OCI-LY3 (cell line): ENCODE results near the gene C2orf42.

Source experiments
- H2AFZ ChIP-seq: fragments of 200-600, 300-600 bp; shearing (Covaris generic); 2 replicates; pipeline ENCODE4 v1.6.0; 2014; ENCODE audit warnings: antibody characterized with exemption, low read depth, low read length
- H3K27ac ChIP-seq: fragments of 200-600, 300-600 bp; sonication (generic); 2 replicates; pipeline ENCODE4 v1.5.1; 2014; ENCODE audit warnings: mild to moderate bottlenecking, low read length, moderate library complexity, mixed read lengths
- H3K27me3 ChIP-seq: fragments of 200-600, 300-600 bp; sonication (generic); 2 replicates; pipeline ENCODE4 v1.6.1; 2014; ENCODE audit warnings: low read depth, low read length, mixed read lengths
- H3K36me3 ChIP-seq: fragments of 200-600, 300-600 bp; sonication (generic); replicated peaks from 2 replicates; pipeline ENCODE3; 2014; ENCODE audit warnings: low read depth, low read length, mixed read lengths
- H3K4me1 ChIP-seq: fragments of 300-600, 200-600 bp; sonication (generic); 2 replicates; pipeline ENCODE4 v1.6.1; 2014; ENCODE audit warnings: low read length, mixed read lengths
- H3K4me2 ChIP-seq: fragments of 200-600, 300-600 bp; sonication (generic); 2 replicates; pipeline ENCODE4 v1.6.1; 2014; ENCODE audit warnings: low read length, mixed read lengths
- H3K4me3 ChIP-seq: fragments of 300-600, 200-600 bp; sonication (generic); 2 replicates; pipeline ENCODE4 v1.5.1; 2014; ENCODE audit warnings: antibody characterized with exemption, mild to moderate bottlenecking, low read length, moderate library complexity
- H3K79me2 ChIP-seq: fragments of 300-600, 200-600 bp; shearing (Covaris generic); 2 replicates; pipeline ENCODE4 v1.6.1; 2014; ENCODE audit warnings: mild to moderate bottlenecking, low read length, mixed read lengths
- H3K9ac ChIP-seq: fragments of 300-600, 200-600 bp; shearing (Covaris generic); 2 replicates; pipeline ENCODE4 v1.6.0; 2014; ENCODE audit warnings: mild to moderate bottlenecking, low read length, moderate library complexity
- H3K9me3 ChIP-seq: fragments of 200-600, 300-600 bp; shearing (Covaris generic); 2 replicates; pipeline ENCODE4 v1.6.1; 2014; ENCODE audit warnings: low read length, mixed read lengths; ENCODE audit not compliant: insufficient read depth
- H4K20me1 ChIP-seq: fragments of 200-600, 300-600 bp; sonication (generic); 2 replicates; pipeline ENCODE4 v1.6.1; 2016; ENCODE audit warnings: low read length, mixed read lengths; ENCODE audit not compliant: insufficient read depth
- EZH2phosphoT487 ChIP-seq: fragments of 200-600 bp; shearing (Covaris generic); IDR thresholded peaks from 2 replicates; pipeline ENCODE4 v1.6.1; 2018; ENCODE audit warnings: antibody characterized with exemption, mixed run types, low read depth
- TF ChIP-seq, protein P1 (sequence below): fragments of 200-600, 300-600 bp; sonication (generic); IDR thresholded peaks from 2 replicates; pipeline ENCODE4 v1.5.1; 2014; ENCODE audit warnings: antibody characterized with exemption, low read length, low read depth

The C2orf42 gene

DNA sequence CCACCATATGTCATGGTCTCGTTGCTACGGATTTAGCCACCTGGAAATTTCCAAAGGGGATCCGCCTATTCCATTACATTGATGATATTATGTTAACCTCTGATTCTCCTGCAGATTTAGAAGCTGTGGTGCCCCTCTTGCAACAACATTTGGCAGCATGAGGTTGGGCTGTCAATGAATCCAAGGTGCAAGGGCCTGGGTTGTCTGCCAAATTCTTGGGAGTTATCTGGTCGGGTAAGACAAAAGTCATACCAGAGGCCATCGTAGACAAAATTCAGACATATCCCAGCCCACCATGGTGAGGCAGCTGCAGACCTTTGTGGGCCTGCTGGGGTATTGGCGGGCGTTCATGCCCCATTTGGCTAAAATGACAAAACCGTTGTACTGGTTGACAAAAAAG is 13.6 kb upstream of the C2orf42 start:
- Histone ChIP-seq H2AFZ (no peak overlapping the region), H3K27me3 (no peaks in the 10 kb centered on the region), H3K27ac (no peak overlapping the region), H3K4me2 (no peak overlapping the region), H3K4me1 (no peaks in the 10 kb centered on the region), H3K9me3 (no peaks in the 10 kb centered on the region), H3K36me3 (peaks cover 4% of the 10 kb centered on the region), H3K79me2 (no peaks in the 10 kb centered on the region), H4K20me1 (no peaks in the 10 kb centered on the region), H3K4me3 (no peak overlapping the region), H3K9ac (no peak overlapping the region)
- TF ChIP-seq, protein P1, sequence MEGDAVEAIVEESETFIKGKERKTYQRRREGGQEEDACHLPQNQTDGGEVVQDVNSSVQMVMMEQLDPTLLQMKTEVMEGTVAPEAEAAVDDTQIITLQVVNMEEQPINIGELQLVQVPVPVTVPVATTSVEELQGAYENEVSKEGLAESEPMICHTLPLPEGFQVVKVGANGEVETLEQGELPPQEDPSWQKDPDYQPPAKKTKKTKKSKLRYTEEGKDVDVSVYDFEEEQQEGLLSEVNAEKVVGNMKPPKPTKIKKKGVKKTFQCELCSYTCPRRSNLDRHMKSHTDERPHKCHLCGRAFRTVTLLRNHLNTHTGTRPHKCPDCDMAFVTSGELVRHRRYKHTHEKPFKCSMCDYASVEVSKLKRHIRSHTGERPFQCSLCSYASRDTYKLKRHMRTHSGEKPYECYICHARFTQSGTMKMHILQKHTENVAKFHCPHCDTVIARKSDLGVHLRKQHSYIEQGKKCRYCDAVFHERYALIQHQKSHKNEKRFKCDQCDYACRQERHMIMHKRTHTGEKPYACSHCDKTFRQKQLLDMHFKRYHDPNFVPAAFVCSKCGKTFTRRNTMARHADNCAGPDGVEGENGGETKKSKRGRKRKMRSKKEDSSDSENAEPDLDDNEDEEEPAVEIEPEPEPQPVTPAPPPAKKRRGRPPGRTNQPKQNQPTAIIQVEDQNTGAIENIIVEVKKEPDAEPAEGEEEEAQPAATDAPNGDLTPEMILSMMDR: no peak
- TF ChIP-seq EZH2phosphoT487: no peak

DNA sequence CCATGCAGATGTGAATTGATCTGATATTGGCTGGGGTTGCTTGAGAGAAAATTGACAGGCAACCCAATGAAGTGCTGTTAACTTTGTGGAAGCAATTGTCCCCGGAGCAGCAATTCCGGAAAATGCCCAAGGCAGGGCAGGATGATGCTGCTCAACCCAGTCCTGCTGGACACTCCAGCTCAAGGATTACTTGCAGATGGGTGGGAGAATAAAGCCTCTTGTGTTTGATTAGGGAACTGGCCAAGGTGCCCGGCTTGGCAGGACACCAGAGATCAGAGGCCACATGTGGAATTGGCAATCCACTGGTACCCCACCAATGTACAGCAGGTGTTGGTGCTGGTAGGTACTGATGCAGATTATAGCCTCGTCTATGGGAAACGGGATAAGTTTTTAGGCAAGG is 12.3 kb upstream of the C2orf42 start:
- no peak overlapping the region for H3K4me2 ChIP-seq
- H3K9me3 ChIP-seq: no peaks in the 10 kb centered on the region
- H3K4me3 ChIP-seq: no peak overlapping the region
- H3K4me1 ChIP-seq: no peaks in the 10 kb centered on the region
- no peak overlapping the region for H2AFZ ChIP-seq
- no peak overlapping the region for H3K9ac ChIP-seq
- no peak overlapping the region for H3K27ac ChIP-seq
- H3K36me3 ChIP-seq: no peaks in the 10 kb centered on the region
- TF ChIP-seq, protein P1: no peak
- TF ChIP-seq EZH2phosphoT487: no peak
- H3K79me2 ChIP-seq: no peaks in the 10 kb centered on the region
- no peaks in the 10 kb centered on the region for H4K20me1 ChIP-seq
- H3K27me3 ChIP-seq: no peaks in the 10 kb centered on the region

DNA sequence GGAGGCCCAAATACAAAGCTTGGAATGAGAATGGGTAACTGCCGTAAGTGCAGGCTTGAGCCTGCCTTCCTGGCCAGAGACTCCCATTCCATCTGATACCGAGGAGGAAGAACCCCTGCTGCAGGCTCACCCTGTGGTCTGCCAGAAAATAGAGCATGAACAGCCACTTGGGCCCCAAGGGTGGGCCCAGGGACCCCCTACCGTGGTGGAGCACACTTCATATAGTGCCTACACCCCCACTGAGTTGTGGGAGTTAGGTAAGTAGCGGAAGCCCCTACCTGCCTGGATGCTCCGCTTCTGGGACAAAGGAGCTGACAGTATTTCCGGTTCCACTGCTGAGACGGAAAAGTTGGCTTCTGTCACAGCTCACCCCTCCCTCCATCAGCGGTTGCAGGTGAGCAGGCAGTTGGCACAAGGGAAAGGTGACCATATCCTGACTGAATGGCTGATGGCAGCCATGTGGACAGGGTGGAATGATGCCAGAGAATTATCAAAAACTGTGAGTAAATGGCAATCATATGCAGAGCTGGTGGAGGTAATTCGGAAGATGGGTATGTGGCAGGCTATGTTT is 11.5 kb upstream of the C2orf42 start:
- H3K9ac ChIP-seq: no peak overlapping the region
- no peak for TF ChIP-seq EZH2phosphoT487
- TF ChIP-seq, protein P1: no peak
- no peaks in the 10 kb centered on the region for H3K36me3 ChIP-seq
- no peaks in the 10 kb centered on the region for H3K4me1 ChIP-seq
- H3K27ac ChIP-seq: no peak overlapping the region
- no peaks in the 10 kb centered on the region for H3K9me3 ChIP-seq
- H4K20me1 ChIP-seq: no peaks in the 10 kb centered on the region
- H3K4me2 ChIP-seq: no peak overlapping the region
- no peak overlapping the region for H2AFZ ChIP-seq
- no peaks in the 10 kb centered on the region for H3K27me3 ChIP-seq
- H3K79me2 ChIP-seq: no peaks in the 10 kb centered on the region
- H3K4me3 ChIP-seq: no peak overlapping the region

DNA sequence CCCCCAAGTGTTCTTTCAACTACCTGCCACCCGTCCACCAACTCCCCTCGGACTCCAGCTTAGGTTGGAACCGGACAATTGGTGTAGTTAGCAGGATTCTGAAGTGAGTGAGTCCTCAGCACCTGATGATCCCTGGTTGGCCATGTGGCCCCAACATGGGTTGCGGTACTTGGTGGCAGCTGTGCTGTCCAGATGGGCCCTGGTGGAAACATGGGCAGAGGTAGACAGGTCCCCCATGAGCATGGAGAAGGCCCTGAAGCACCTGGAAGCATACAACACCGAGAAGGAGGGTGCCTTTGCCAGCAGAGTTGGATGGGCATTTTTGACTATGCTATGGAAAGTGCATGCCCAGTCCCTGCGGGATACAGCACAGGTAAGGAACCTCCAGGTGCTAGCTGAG is 11.0 kb upstream of the C2orf42 start:
- Histone ChIP-seq H3K4me3 (no peak overlapping the region), H3K27me3 (no peaks in the 10 kb centered on the region), H2AFZ (no peak overlapping the region), H3K27ac (no peak overlapping the region), H3K4me1 (no peaks in the 10 kb centered on the region), H3K9me3 (no peaks in the 10 kb centered on the region), H3K9ac (no peak overlapping the region), H3K4me2 (no peak overlapping the region), H3K36me3 (no peaks in the 10 kb centered on the region), H4K20me1 (no peaks in the 10 kb centered on the region), H3K79me2 (no peaks in the 10 kb centered on the region)
- TF ChIP-seq EZH2phosphoT487: no peak
- TF ChIP-seq, protein P1: no peak
